HG03354 (cell line): ENCODE data around the gene TMEM8B.
"Not testable (repeated sequence)": the region's sequence is repeated elsewhere in the genome, so short reads cannot be mapped to it uniquely, and the experiment has no call there.

Experiments used
- ATAC-seq: cut with Tn5 transposase; IDR thresholded peaks from one replicate; pipeline ENCODE4 v1.9.1; 2021; ENCODE audit warnings: mild to moderate bottlenecking; ENCODE audit not compliant: unreplicated experiment, poor library complexity, severe bottlenecking

The TMEM8B gene

DNA sequence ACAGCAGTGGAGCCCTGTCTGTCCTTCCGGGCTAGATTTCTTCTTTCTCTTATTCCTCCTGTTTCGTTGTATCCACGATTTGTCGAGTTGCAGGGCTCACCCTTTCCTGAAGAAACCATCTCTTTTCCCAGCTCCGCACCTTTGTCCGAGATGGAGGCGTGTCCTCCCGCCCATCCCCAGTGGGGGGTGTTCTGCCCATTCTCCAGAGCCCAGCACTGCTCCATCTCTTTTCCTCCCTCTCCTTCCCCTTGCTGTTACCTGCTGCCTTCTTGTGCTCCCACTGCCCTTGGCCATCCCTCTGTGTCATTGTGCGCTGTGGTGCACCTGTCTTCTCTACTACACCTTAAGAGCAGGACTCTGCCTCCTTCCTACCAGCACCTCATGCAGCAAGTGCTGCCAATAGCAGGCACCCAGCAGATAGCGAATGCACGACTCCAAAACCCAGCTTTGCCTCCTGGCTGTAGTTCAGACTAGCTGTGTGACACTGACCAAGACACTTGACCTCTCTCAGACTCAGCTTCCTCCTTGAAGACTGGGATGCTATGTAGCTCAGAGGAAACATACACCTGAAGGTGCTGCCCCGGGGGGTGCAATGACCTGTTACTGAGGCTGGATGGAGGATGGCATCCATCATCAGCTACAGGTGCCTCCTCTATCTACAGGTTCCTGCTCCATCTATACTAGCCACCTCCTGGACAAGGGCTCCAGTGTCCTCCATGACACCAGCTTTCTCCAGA lies 32.3 kb downstream of the TMEM8B start:
- ATAC-seq, result no peak

DNA sequence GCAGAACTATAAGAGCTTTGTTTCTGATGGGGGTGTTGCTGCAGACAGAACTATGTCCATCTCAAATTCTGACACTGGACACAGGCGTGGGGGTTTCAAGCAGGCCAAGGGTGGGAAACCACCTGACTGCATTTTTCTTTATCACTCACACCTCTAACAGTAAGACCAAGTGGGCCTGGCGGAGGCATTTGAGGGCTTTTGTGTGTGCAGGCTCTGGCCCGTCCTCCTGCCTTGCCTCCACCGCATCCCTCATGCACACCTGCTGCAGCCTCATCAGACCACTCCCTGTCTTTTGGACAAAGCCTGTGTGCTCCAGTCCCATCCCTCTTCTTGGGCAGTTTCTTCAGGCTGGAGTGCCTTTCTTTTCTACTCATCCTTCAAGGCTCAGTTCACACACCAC lies 33.3 kb downstream of the TMEM8B start:
- no peak for ATAC-seq

DNA sequence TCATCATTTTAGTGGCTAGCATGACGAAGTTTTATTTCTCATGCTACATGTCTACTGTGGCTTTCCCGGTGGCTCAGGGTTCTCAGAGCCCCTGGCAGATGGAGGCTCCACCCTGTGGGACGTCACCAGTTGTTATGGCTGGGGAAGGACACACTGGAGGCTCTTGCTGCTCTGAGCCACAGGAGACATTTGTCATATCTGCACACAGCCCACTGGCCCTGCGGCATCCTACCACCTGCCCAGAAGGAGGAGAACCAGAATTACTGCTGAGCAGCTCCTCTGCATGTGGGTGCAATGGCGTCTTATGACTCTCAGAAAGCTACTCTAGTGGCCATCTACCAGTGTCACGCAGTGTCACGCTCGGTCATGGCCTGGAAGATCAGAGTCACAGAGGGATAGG lies 34.6 kb downstream of the TMEM8B start:
- no peak for ATAC-seq

DNA sequence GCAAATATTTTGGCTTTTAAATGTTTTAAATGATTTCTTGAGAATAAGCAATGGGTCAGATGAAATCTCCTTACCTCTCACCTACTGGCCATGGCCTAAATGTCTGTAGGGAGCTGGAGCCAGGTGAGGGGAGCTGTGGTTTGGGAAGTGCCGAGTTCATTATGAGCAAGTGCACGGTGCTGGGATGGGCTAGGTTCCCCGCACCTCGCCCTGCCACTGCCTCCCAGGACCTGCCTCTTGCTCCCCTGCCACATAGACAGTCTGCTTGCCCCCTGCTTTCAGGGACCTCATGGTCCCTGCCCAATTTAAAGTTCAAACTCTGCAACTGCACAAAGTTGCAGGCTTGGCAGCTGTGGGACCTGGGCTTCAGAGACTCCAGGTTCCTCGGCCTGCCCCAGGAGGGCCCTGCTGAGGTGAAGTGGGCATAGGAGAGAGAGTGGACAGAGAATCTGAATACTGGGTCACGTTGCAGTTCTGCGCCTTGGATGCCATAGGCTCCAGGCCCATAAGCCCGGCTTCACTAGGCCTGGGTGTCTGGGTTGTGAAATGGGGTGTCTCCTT lies 35.7 kb downstream of the TMEM8B start:
- ATAC-seq, result no peak

DNA sequence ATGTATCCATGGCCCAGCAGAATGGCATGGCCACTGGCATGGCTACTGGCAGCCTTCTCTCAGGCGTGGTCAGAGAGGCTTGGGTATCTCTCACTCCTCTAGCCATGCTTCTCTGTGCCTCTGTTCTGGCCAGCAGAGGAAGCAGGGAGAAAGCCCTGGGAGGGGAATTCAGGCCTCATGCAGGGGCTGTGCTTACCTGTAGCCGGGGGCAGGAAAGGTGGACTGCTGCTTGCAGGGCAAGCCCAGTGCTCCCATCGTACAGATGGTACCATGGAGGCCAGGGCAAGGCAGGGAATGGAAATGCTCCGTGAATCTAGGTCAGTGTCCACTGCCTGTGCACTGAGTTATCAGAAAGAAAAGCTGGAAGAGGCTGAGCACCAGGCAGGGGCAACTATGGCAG lies 38.5 kb downstream of the TMEM8B start:
- no peak for ATAC-seq

DNA sequence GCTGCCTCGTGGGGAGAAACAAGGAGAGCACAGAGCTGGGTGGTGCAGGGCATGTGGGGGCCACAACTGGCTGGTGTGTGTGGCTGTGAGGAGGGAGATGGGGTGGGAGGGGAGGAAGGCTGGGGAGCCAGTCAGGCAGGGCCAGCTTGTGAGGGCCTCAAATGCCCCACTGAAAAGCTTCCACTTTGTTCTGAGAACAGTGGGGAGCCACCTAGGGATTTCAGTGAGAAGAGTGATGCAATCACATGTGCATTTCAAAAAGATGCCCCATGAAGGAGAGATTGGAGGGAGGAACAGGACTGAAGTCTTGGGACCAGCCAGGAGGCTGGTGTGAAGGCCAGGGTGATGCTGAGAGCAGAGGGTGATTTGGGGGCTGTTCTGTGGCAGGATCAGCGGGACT lies 39.9 kb downstream of the TMEM8B start:
- ATAC-seq, result no peak

DNA sequence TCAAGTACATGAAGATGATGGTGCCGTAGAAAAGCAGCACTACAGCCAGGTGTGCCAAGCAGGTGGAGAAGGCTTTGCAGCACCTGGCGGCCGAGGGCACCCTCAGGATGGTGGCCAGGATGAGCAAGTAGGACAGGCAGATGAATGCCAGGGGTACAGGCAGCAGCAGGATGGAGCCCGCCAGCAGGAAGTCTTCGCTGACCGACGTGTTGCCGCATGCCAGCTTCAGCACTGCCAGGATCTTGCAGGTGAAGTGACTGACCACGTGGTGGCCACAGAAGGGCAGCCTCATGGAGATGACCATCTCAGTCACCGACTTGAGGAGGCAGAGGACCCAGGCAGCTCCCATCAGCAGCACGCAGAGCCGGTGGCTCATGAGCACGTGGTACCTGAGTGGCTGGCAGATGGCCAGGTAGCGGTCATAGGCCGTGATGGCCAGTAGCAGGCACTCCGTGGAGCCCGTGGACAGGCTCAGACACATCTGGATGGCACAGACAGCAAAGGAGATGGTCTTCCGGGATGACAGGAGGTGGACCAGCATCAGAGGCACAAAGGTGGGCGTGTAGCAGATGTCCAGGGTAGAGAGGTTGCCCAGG lies 40.7 kb downstream of the TMEM8B start:
- no peak for ATAC-seq

DNA sequence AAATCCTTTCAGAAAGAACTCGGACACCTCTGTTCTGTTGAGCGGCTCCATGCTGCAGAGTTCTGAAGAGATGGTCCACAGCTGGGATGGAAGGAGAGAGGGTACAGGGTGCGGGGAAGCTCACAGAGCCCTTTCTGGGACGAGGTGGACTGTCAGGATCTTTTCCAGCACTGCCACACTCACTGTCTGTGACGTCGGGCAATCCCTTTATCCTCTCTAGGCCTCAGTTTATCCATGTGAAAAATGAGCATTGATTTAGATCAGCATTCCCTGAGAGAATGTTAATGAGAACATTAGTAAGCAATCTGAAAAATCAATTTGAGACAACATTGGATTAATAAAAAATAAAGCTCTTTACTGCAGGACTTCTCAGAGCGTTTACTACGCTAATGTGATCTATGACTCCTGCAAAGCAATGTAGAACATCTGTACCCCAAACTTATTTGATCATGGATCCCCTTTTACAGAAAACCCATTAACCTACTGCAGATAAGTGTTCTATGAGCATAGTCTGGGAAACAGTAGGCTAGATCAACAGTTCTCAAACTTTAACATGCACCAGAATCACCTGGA lies 41.4 kb downstream of the TMEM8B start, which contains the start of gene OR13J1:
TSS of gene OR13J1 (minus strand) at position 51 of the 573 bp plus-strand sequence. CDS start at position 51, 0 bp downstream.
- ATAC-seq, result no peak

DNA sequence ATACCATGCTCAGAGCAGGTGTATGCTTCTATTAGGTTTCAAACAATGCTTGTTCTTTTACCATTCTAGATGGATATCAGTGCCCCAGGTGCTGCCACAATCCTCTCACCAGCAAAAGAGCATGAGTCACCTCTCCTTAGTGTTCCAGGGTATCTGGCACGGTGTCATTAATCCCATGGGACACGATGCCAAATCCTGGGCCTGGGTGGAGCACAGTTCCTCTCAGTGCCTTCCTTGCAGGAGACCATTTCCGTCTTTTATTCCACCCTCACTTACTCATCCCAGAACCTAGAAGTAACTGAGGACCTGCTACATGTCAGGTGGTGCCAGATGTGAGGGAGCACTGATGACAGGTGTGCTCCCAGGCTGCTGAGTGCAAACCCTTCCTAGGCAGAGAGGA lies 42.5 kb downstream of the TMEM8B start:
- ATAC-seq, result no peak

DNA sequence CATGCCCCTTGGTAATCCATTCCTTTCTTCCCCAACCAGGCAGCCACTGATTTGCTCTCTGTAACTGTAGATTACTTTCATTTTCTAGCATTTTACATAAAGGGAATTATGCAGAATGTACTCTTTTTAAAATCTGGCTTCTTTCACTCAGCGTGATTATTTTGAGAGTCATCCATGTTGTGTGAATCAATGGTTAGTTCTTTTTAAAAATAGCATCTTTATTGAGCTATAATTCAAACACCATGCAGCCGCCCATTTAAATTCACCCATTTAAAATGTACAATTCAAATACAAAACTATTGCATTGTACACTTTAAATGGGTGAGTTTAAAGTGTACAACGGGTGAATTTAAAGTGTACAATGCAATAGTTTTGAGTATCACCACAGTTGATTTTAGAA lies 43.5 kb downstream of the TMEM8B start:
- ATAC-seq, result no peak

DNA sequence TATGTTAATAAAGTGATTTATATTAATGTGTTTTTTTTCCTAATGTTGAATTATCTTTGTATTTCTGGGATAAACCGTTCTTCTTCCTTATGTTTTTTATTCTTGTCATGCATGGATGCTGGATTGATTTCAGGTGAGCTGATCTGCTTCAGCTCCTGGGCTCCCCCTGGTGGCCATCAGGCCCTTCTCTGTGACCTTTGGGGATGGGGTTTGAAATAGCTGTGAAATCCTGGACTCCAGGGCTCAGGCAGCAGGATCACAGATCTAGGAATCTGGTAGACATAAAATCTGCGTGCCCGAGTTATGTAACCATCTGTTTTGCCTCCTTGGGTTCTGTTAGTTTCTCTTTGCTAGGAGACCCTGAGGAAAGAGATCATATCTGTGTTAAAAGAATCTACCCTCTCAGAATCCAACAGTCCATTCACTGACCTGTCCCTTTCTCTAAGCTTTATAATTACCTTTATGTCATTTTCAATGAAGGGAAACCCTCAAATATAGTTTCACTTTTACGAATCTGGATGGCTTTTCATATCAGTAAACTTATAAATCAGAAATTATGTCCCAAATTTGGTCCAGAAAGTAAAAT lies 53.3 kb downstream of the TMEM8B start:
- no peak for ATAC-seq

DNA sequence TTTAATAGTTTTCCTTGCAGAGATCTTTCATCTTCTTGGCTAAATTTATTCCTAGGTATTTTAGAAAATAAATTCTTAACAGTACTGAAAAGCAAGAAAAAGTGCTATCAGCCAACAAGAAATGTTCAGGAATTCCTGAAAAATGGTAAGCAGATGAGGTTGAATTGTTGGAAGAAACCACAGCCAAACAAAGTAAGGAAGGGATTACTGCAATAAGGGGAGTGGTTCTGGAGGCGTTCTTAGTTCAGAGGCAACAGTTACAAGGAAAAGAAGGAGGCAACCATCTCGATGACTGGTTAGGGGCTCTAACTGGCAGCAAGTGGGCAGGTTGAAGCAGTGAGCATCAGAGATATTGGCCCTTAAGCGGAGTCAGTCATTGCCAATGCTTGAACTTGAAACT lies 54.0 kb downstream of the TMEM8B start:
- no peak for ATAC-seq

DNA sequence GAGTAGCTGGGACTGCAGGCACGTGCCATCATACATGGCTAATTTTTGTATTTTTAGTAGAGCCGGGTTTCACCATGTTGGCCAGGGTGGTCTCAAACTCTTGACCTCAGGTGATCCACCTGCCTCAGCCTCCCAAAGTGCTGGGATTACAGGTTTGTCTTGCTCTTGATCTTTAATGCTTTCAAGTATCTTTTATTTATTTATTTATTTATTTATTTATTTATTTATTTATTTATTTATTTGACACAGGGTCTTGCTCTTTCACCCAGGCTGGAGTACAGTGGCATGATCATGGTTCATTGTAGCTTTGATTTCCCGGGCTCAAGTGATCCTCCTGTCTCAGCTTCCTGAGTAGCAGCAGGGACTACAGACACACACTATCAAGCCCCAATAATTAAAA lies 55.9 kb downstream of the TMEM8B start:
- not testable (repeated sequence) for ATAC-seq

DNA sequence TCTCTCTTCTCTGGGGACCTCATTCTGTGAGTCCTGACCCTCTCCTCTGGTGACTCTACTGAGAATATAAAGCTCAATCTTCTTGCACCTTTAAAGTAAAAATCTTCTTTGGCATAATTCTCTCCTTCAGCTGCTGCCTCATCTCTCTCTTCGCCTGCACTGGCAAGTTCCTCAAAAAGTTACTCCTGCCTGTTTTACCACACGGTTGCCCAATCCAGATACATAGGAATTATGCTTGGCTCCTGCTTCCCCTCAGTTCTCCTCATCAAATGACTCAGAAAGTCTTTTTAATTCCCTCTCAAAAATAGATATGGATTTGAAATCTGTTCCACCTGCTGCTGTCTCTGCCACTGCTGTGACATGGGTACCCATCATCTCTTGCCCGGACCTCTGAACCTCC lies 62.6 kb downstream of the TMEM8B start:
- ATAC-seq, result no peak

DNA sequence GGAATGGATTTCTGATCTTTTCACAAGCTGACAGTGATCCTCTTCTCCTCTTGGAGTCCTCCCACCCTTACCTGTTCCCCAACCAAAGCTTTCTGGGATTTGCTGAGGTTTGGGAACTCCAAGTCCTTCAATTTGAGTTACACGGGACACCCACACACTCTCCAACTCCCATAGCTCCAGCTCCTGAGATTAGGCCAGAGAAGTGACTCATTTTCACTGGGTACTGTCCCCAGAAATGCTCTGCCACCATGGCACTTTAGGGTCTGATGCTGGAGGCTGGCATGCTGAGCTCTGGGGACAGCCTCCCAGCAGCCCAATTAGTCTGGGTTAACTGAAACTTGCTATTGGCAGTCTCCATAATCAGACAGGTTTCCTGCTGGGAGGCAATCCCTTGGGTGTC lies 63.0 kb downstream of the TMEM8B start:
- no peak for ATAC-seq

DNA sequence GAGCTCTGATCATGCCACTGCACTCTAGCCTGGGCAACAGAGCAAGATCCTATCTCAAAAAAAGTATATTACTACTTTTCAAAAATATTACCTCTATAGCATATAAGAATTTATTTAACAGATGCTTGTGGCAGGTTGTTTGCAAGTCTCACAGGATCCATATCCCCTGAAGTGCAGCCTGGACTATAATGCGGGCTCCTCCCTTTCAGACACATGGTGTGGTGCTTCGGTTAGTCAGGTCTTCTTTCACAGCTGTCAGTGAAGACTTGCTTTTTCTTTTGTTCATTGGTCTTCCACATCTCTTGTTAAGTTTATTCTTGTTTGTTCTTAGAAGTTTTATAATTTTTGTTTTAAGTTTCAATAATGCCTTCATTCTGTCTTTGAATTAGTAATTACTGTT lies 67.5 kb downstream of the TMEM8B start:
- ATAC-seq, result no peak

DNA sequence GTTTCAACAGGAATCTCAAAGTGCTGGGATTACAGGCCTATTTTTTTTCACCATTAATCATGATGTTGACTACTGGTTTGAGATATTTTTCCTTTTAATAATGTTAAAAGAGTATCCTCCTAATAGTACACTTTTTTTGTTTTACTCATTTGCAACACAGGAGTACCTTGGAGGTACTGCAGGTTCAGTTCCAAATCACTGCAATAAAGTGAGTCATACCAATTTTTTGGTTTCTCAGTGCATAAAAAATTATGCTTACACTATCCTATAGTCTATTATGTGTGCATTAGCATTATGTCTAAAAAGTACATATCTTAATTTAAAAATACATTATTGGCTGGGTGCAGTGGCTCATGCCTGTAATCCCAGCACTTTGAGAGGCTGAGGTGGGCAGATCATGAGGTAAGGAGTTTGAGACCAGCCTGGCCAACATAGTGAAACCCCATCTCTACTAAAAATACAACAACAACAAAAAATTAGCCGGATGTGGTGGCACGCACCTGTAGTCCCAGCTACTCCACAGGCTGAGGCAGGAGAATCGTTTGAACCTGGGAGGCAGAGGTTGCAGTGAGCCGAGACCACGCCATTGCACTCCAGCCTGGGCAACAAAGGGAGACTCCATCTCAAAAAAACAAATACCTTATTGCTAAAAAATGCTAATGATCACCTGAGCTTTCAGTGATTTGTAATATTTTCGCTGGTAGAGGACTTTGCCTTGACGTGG lies 68.5 kb downstream of the TMEM8B start:
- ATAC-seq, result not testable (repeated sequence)

DNA sequence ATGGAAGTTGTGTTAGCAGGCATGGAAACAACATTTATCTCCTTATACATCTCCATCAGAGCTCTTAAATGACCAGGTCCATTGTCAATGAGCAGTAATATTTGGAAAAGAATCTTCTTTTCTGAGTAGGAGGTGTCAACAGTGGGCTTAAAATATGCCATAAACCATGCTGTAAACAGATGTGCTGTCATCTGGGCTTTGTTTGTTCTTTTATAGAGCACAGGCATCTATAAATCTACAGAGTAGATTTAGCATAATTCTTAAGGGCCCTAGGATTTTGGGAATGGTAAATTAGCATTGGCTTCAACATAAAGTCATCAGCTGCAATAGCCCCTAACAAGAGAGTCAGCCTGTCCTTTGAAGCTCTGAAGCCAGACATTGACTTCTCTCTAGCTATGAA lies 69.3 kb downstream of the TMEM8B start:
- ATAC-seq, result no peak

DNA sequence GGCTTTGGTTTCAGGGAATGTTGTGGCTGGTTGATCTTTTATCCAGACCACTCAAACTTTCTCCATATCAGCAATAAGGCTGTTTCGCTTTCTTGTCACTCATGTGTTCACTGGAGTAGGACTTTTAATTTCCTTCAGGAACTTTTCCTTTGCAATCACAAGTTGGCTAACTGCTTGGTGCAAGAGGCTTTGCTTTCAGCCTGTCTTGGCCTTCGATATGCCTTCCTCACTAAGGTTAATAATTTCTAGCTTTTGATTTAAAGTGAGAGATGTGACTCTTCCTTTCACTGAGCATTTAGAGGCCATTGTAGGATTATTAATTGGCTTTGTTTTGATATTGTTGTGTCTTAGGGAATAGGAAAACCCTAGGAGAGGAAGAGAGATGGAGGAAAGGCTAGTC lies 70.0 kb downstream of the TMEM8B start:
- ATAC-seq, result no peak

DNA sequence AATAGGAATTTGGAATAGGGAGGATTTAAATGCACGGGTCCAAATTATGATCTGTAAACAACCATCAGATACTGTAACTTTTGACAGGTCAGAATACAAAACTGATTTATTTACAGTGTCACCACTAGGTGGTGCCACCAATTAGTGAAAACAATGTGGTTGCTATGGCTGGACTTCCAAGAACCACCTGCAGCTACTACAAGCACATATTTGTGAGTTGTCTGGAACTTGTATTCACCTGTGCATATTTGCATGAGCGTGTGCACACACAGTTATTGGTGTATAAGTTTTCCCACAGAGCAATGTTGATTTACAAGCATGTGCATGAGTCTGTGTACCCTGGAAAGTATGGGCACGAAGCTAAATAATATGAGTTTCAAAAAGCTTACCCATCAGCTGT lies 74.0 kb downstream of the TMEM8B start:
- ATAC-seq, result no peak
